HK-2 (cell line): Measurements from ENCODE around the gene SOWAHA.

Experiments used
- DNase-seq: peaks from one replicate; pipeline ENCODE4 v3.0.0-alpha.2; 2018; ENCODE audit not compliant: unreplicated experiment

SOWAHA gene

GRCh38 chr5:132807163-132807838, 5.8 kb upstream of the SOWAHA start:
- no peak for DNase-seq

- DNase-seq, result no peak
Observed at GRCh38 chr5:132808448-132808847, 4.7 kb upstream of the SOWAHA start.

- no peak for DNase-seq
Observed at GRCh38 chr5:132808866-132809265, 4.2 kb upstream of the SOWAHA start.

GRCh38 chr5:132810605-132811004, 2.5 kb upstream of the SOWAHA start:
- no peak for DNase-seq

- DNase-seq, result no peak
Observed at GRCh38 chr5:132812123-132812765, 858 bp upstream of the SOWAHA start.

- no peak for DNase-seq
Observed at GRCh38 chr5:132813599-132814502, 749 bp downstream of the SOWAHA start.

- no peak for DNase-seq
Observed at GRCh38 chr5:132814503-132815294, 1.6 kb downstream of the SOWAHA start.

- DNase-seq, result no peak
Observed at GRCh38 chr5:132815454-132815853, 2.4 kb downstream of the SOWAHA start.

- DNase-seq, result no peak
Observed at GRCh38 chr5:132816083-132816482, 3.0 kb downstream of the SOWAHA start.

- DNase-seq, result no peak
Observed at GRCh38 chr5:132816554-132816953, 3.5 kb downstream of the SOWAHA start.

GRCh38 chr5:132817011-132817410, 3.9 kb downstream of the SOWAHA start:
- DNase-seq, result no peak

GRCh38 chr5:132819468-132819867, 6.4 kb downstream of the SOWAHA start:
- no peak for DNase-seq

GRCh38 chr5:132820162-132820754, 7.2 kb downstream of the SOWAHA start:
- peak; percentile 79 for DNase-seq

- DNase-seq, result no peak
Observed at GRCh38 chr5:132821350-132821749, 8.2 kb downstream of the SOWAHA start.

GRCh38 chr5:132821791-132822190, 8.7 kb downstream of the SOWAHA start:
- no peak for DNase-seq

GRCh38 chr5:132822650-132823480, 9.8 kb downstream of the SOWAHA start:
- no peak for DNase-seq

GRCh38 chr5:132823481-132824050, 10.5 kb downstream of the SOWAHA start:
- DNase-seq, result no peak

- DNase-seq, result no peak
Observed at GRCh38 chr5:132824426-132824825, 11.3 kb downstream of the SOWAHA start.

- DNase-seq, result no peak
Observed at GRCh38 chr5:132825033-132825833, 12.1 kb downstream of the SOWAHA start.
